Heart left ventricle (tissue), 13 donors: Measurements from ENCODE around the gene STXBP2.

Source experiments
- CTCF ChIP-seq, 12 donors: fragments of 200-600 bp; sonication (generic) in 4 of 12; IDR thresholded peaks; one replicate each; pipeline versions ENCODE4 v1.5.0 to v1.8.0; 2018 to 2022; ENCODE audit warnings: antibody characterized with exemption in 12 of 12, mild to moderate bottlenecking in 5 of 12
- POLR2A ChIP-seq, 2 donors: fragments of 450-650 bp; IDR thresholded peaks; one replicate each; pipeline ENCODE4 v1.6.1; 2017; ENCODE audit warnings: antibody characterized with exemption in 2 of 2, mild to moderate bottlenecking in 2 of 2, moderate library complexity in 2 of 2
- donor health status: ischemic (EF 13 %, LVEDD 7.1; RV severe dilation, severe dysfunction).
- donor health status: DM: no; HTN: yes; CAD: no.
- donor health status: DM: no; HTN: no; CAD: no.
- donor health status: ischemic (EF 25% LVEDD 6.9; RV normal size, moderate dysfunction).
- donor health status: ischemic (EF 25% LVEDD 5.7; RV mildly dilated, moderate dysfunction).
- donor health status: ischemic (EF 35%, LVEDD 5.7; RV mildly dilated, moderate dysfunction).
- donor health status: nonischemic (EF 11% LVEDD 7.7; RV severe dilation, severe dysfunction).
- donor health status: DM: yes; HTN: yes; CAD: no.
- donor health status: PGD.
- donor health status: ischemic (EF 29% LVEDD 5.4; RV normal size, mild dysfunction).
- donor health status: nonischemic (EF 23%, LVEDD 6.1; RV moderate dilation, normal function).

GRCh38 chr19:7589822-7590221 lies 47.1 kb upstream of the STXBP2 start:
- TF ChIP-seq CTCF (IDR thresholded peaks at IDR 0.05) (no peak), POLR2A (IDR thresholded peaks at IDR 0.05) (no peak)
